H1 (cell line): ENCODE measurements around the gene IQCE. TPM values are rescaled to one million over a fixed set of nuclear protein-coding genes. Genes with fewer than 3 reads are reported as not detected.

Experiments
- CTCF ChIA-PET: fragments of 300-600 bp; sonication (Branson Sonifier 250); formaldehyde crosslinking; loops from one replicate; lab custom pipeline; 2021; ENCODE audit not compliant: partially characterized antibody; lab: Charles Lee
- POLR2A ChIA-PET: fragments of 300-600 bp; sonication (Branson Sonifier 250); formaldehyde crosslinking; loops from one replicate; lab custom pipeline; 2021; ENCODE audit warnings: inconsistent platforms; ENCODE audit not compliant: partially characterized antibody; lab: Charles Lee
- DNase-seq, 2 experiments: peaks; one replicate each; pipeline versions ENCODE4 v3.0.0 to v3.0.0-alpha.2; 2010 to 2022; ENCODE audit warnings: low spot score in 2 of 2, low read depth in 1 of 2, mixed read lengths in 1 of 2
- FAIRE-seq: peaks from 2 replicates; lab custom pipeline; 2011; peaks lifted over from hg19 to GRCh38; lab: Jason Lieb, UNC
- H2AFZ ChIP-seq: 2 replicates; pipeline ENCODE4 v1.8.1; 2012; ENCODE audit warnings: low read length, inconsistent platforms
- H2AK5ac ChIP-seq: 2 replicates; pipeline ENCODE4 v1.6.1; 2013; ENCODE audit warnings: low read depth, low read length
- H2BK120ac ChIP-seq: replicated peaks from 2 replicates; pipeline ENCODE3; 2013; ENCODE audit warnings: low read depth, low read length, inconsistent platforms
- H2BK12ac ChIP-seq: 2 replicates; pipeline ENCODE4 v1.6.1; 2013; ENCODE audit warnings: low read depth, low read length
- H2BK15ac ChIP-seq: 2 replicates; pipeline ENCODE4 v1.6.1; 2013; ENCODE audit warnings: low read length
- H2BK20ac ChIP-seq: 2 replicates; pipeline ENCODE4 v1.6.1; 2013; ENCODE audit warnings: low read length
- H2BK5ac ChIP-seq: 2 replicates; pipeline ENCODE4 v1.6.1; 2013; ENCODE audit warnings: low read depth, low read length
- H3K14ac ChIP-seq: 2 replicates; pipeline ENCODE4 v1.6.1; 2013; ENCODE audit warnings: inconsistent platforms; ENCODE audit not compliant: insufficient read length
- H3K18ac ChIP-seq: 2 replicates; pipeline ENCODE4 v1.6.1; 2013; ENCODE audit warnings: low read length; ENCODE audit errors: extremely low read depth
- H3K23ac ChIP-seq: 2 replicates; pipeline ENCODE4 v1.6.1; 2013; ENCODE audit warnings: inconsistent platforms; ENCODE audit not compliant: insufficient read length
- H3K23me2 ChIP-seq: 2 replicates; pipeline ENCODE4 v1.6.1; 2013; ENCODE audit warnings: low read depth, low read length
- H3K27ac ChIP-seq: 2 replicates; pipeline ENCODE4 v1.6.1; 2011; ENCODE audit warnings: low read depth, low read length, inconsistent platforms
- H3K27me3 ChIP-seq, 4 experiments: replicated peaks in 1 of 4; 1 replicate in 1 of 4; 2 replicates in 3 of 4; pipeline versions ENCODE4 v1.6.1 to v1.8.1; 2011 to 2013; ENCODE audit warnings: low read length in 3 of 4, mild to moderate bottlenecking in 3 of 4, inconsistent platforms in 2 of 4, mixed read lengths in 2 of 4, moderate library complexity in 1 of 4; ENCODE audit not compliant: control insufficient read depth in 3 of 4, insufficient read depth in 3 of 4; ENCODE audit errors: extremely low read depth in 1 of 4
- H3K36me3 ChIP-seq, 4 experiments: 2 replicates each; pipeline versions ENCODE4 v1.6.1 to v1.8.1; 2011 to 2013; ENCODE audit warnings: mild to moderate bottlenecking in 4 of 4, low read length in 3 of 4, moderate library complexity in 2 of 4, control low read depth in 1 of 4, inconsistent platforms in 1 of 4; ENCODE audit not compliant: insufficient read depth in 4 of 4, control insufficient read depth in 2 of 4
- H3K4ac ChIP-seq: replicated peaks from 2 replicates; pipeline ENCODE3; 2013; ENCODE audit warnings: low read length, low read depth, mixed read lengths, inconsistent platforms; ENCODE audit not compliant: insufficient read length
- H3K4me1 ChIP-seq, 4 experiments: replicated peaks in 1 of 4; 1 replicate in 1 of 4; 2 replicates in 3 of 4; pipeline versions ENCODE4 v1.6.1 to v1.8.1; 2011 to 2013; ENCODE audit warnings: low read length in 3 of 4, inconsistent platforms in 2 of 4, mixed read lengths in 1 of 4; ENCODE audit not compliant: insufficient read depth in 4 of 4, control insufficient read depth in 3 of 4
- H3K4me2 ChIP-seq, 2 experiments: 2 replicates each; pipeline versions ENCODE4 v1.6.1 to v1.8.1; 2011 to 2013; ENCODE audit warnings: low read depth in 2 of 2, low read length in 2 of 2, control low read depth in 1 of 2, inconsistent platforms in 1 of 2, mild to moderate bottlenecking in 1 of 2; ENCODE audit not compliant: insufficient read depth in 1 of 2
- H3K4me3 ChIP-seq, 4 experiments: fragments of 200-600, 300-600 bp in 1 of 4; sonication (generic), shearing (Covaris generic), sonication (Bioruptor Twin) in 1 of 4; 2 replicates each; pipeline versions ENCODE4 v1.5.1 to v1.8.1; 2011 to 2016; ENCODE audit warnings: low read length in 4 of 4, low read depth in 3 of 4, control low read depth in 2 of 4, inconsistent platforms in 2 of 4, mild to moderate bottlenecking in 2 of 4, mixed read lengths in 1 of 4, moderate library complexity in 1 of 4; ENCODE audit not compliant: insufficient read depth in 2 of 4; ENCODE audit errors: extremely low read depth in 1 of 4
- H3K56ac ChIP-seq: replicated peaks from 2 replicates; pipeline ENCODE3; 2013; ENCODE audit warnings: low read depth, mild to moderate bottlenecking, mixed read lengths, low read length, inconsistent platforms; ENCODE audit not compliant: insufficient read length
- H3K79me1 ChIP-seq: 2 replicates; pipeline ENCODE4 v1.6.1; 2013; ENCODE audit warnings: low read depth, low read length, control low read depth
- H3K79me2 ChIP-seq, 2 experiments: 2 replicates each; pipeline versions ENCODE4 v1.6.1 to v1.8.1; 2012 to 2013; ENCODE audit warnings: low read length in 2 of 2, mild to moderate bottlenecking in 2 of 2, inconsistent platforms in 1 of 2; ENCODE audit not compliant: insufficient read depth in 2 of 2, control insufficient read depth in 1 of 2
- H3K9ac ChIP-seq, 4 experiments: replicated peaks in 1 of 4; 1 replicate in 1 of 4; 2 replicates in 3 of 4; pipeline versions ENCODE4 v1.6.1 to v1.8.1; 2011 to 2013; ENCODE audit warnings: low read depth in 3 of 4, low read length in 3 of 4, control low read depth in 2 of 4, mild to moderate bottlenecking in 2 of 4, moderate library complexity in 2 of 4, inconsistent platforms in 1 of 4; ENCODE audit errors: extremely low read depth in 1 of 4
- H3K9me3 ChIP-seq, 2 experiments: 2 replicates each; pipeline versions ENCODE4 v1.6.1 to v1.8.1; 2012 to 2013; ENCODE audit warnings: mild to moderate bottlenecking in 2 of 2, moderate library complexity in 2 of 2, control low read depth in 1 of 2, inconsistent platforms in 1 of 2, low read depth in 1 of 2, low read length in 1 of 2, mixed read lengths in 1 of 2; ENCODE audit not compliant: insufficient read depth in 2 of 2
- H4K20me1 ChIP-seq, 2 experiments: replicated peaks in 1 of 2; 2 replicates each; pipeline versions ENCODE3 to v1.8.1; 2011 to 2013; ENCODE audit warnings: inconsistent platforms in 2 of 2, low read length in 2 of 2, mild to moderate bottlenecking in 1 of 2; ENCODE audit not compliant: insufficient read depth in 2 of 2, control insufficient read depth in 1 of 2
- H4K5ac ChIP-seq: 2 replicates; pipeline ENCODE4 v1.6.1; 2013; ENCODE audit warnings: low read length, low read depth, mixed read lengths, inconsistent platforms; ENCODE audit not compliant: insufficient read length
- H4K8ac ChIP-seq: 2 replicates; pipeline ENCODE4 v1.8.0; 2013; ENCODE audit warnings: mild to moderate bottlenecking, moderate library complexity, low read length, inconsistent platforms; ENCODE audit not compliant: insufficient read depth; ENCODE audit errors: extremely low read depth
- H4K91ac ChIP-seq: replicated peaks from 2 replicates; pipeline ENCODE3; 2013; ENCODE audit warnings: low read length, mixed read lengths, inconsistent platforms; ENCODE audit not compliant: insufficient read length
- POLR2A ChIP-seq, 2 experiments: IDR thresholded peaks; 1 replicate in 1 of 2; 2 replicates in 1 of 2; pipeline ENCODE4 v1.6.1; 2011; ENCODE audit warnings: low read depth in 2 of 2, low read length in 2 of 2, mild to moderate bottlenecking in 2 of 2; ENCODE audit errors: control extremely low read depth in 1 of 2
- ZNF274 ChIP-seq: IDR thresholded peaks from 2 replicates; pipeline ENCODE4 v1.7.0; 2012; ENCODE audit warnings: low read length, borderline replicate concordance; ENCODE audit errors: extremely low read depth
- WGBS, 2 experiments: shearing (Covaris generic) in 1 of 2; methylation state at CpG; one replicate each; pipeline versions ENCODE4 v1.1.6 to v1.1.7; 2013 to 2015; ENCODE audit warnings: low lambda C conversion rate in 2 of 2, mixed read lengths in 2 of 2, inconsistent platforms in 1 of 2, low coverage in 1 of 2, missing lambda C conversion rate in 1 of 2; ENCODE audit not compliant: insufficient replicate concordance in 2 of 2, insufficient coverage in 1 of 2, insufficient read length in 1 of 2; ENCODE audit errors: extremely low coverage in 1 of 2, missing lambda C conversion rate in 1 of 2; 5-methylcytosine and 5-hydroxymethylcytosine counted together
- polyA plus RNA-seq, 7 experiments: library from polyadenylated mRNA; depleted of rRNA in 3 of 7; stranded (reverse) in 5 of 7; unstranded in 2 of 7; fragments of >200 nt in 5 of 7; fragments of 200-250 nt in 2 of 7; gene quantifications; 1 replicate in 5 of 7; 2 replicates in 1 of 7; 4 replicates in 1 of 7; pipeline versions ENCODE4 v1.2.1 to v1.2.3, GENCODE V29; 2011 to 2013; ENCODE audit warnings: missing spikeins in 2 of 7, mixed read lengths in 2 of 7
- total RNA-seq: library from RNA; stranded (reverse); fragmentation: NEBNext Ultra II Directional; extraction: Animal tissue kit (Norgen Biotek cat#: 25700); gene quantifications from 2 replicates; pipeline ENCODE4 v1.2.1, GENCODE V29; 2021

IQCE gene
- total and polyA plus RNA-seq, 2 of the 8 experiments (the other 6 are each of a cell fraction or from before 2014, with no cell fraction given): 2.2 to 4.9 TPM

DNA sequence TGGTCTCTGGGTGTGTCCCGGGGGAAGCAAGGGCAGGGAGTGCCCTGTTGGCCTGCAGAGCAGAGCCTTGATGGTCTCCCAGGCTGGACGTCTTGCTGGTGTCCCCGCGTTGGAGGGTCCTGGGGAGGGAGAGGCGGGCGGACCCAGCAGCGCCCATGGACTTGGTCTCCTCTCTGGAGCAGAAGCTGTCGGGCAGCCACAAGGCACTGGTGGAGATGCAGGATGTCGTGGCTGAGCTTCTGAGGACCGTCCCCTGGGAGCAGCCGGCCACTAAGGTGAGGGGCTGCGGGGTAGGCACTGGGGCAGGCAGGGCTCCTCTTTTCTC is 93.9 kb downstream of the IQCE start:
- Histone ChIP-seq H4K91ac (no peak overlapping the region), H4K8ac (peak overlapping the region; percentile 35; the same call in 1 of the 2 replicates), H2BK15ac (no peak overlapping the region), H3K18ac (no peak overlapping the region), H3K4me2 (no peak overlapping the region), H3K23me2 (peaks cover 5% of the 10 kb centered on the region; the same call in 1 of the 2 replicates), H3K79me1 (peaks cover 3% of the 10 kb centered on the region; the same call in 1 of the 2 replicates), H3K27ac (0 out of 2 replicates have a peak overlapping the region, but pooled peaks have one; percentile 34), H2AK5ac (no peak overlapping the region), H2BK120ac (no peak overlapping the region), H3K4me1 (no peaks in the 10 kb centered on the region), H4K20me1 (peaks cover 7 to 31% of the 10 kb centered on the region in 2 experiments), H3K79me2 (no peaks in the 10 kb centered on the region), H3K56ac (no peak overlapping the region), H3K36me3 (peaks cover 9 to 36% (median 29%) of the 10 kb centered on the region in 4 experiments), H3K14ac (no peak overlapping the region), H3K23ac (no peak overlapping the region), H3K9me3 (no peaks in the 10 kb centered on the region), H3K9ac (no peak overlapping the region), H2BK12ac (no peak overlapping the region), H2AFZ (no peak overlapping the region), H3K27me3 (no peaks in the 10 kb centered on the region; a peak in 2 of 7 replicates), H3K4ac (no peak overlapping the region), H2BK5ac (no peak overlapping the region), H3K4me3 (no peak overlapping the region), H4K5ac (no peak overlapping the region), H2BK20ac (no peak overlapping the region)
- FAIRE-seq (no peak), DNase-seq (no peak)
- CTCF ChIA-PET: interaction anchor here (0.8 to 4.2 kb wide), 10 partner anchors 7 to 200 kb away, joined by 3 to 29 read pairs (median 6); no protein-coding TSS in a partner anchor
- POLR2A ChIA-PET: interaction anchor here (1.4 kb wide), 1 partner anchor 15 kb away, joined by 3 read pairs; no protein-coding TSS in a partner anchor
- WGBS, 2 experiments: 90% methylated on average over 12 of the region's 12 CpGs; no CpG with 5 or more reads in 1 of the 2 experiments
- TF ChIP-seq POLR2A (IDR thresholded peaks at IDR 0.05; ENCODE audit: control extremely low read depth in 1 of 2, low read depth in 2 of 2, low read length in 2 of 2): 0 out of 3 replicates have a peak, but pooled peaks of 1 of the 2 experiments have one; percentile 38
- no peak for TF ChIP-seq ZNF274
